GM12878 (cell line): ENCODE results near the gene LIG1. TPM values are rescaled to one million over a fixed set of nuclear protein-coding genes. Genes with fewer than 3 reads are reported as not detected.

Source experiments
- ATAC-seq: fragments of 200-7000 bp; cut with Tn5 transposase; 3 replicates; pipeline ENCODE4 v1.9.1; 2020; ENCODE audit warnings: mild to moderate bottlenecking, moderate library complexity
- BruUV-seq: library from RNA; stranded (reverse); fragments of 400-500 nt; replicated peaks from 2 replicates; lab custom pipeline; 2021; lab: Mats Ljungman, UMichigan
- CTCF ChIA-PET: fragments of 300-600 bp; sonication (Branson Sonifier 250); formaldehyde crosslinking; extraction: SDS; loops from one replicate; lab custom pipeline; 2021; ENCODE audit warnings: inconsistent platforms; lab: Yijun Ruan, JAX
- POLR2A ChIA-PET: fragments of 350-600 bp; formaldehyde crosslinking; extraction: SDS; loops from one replicate; lab custom pipeline; 2021; ENCODE audit warnings: inconsistent platforms; lab: Charles Lee
- RAD21 ChIA-PET: fragments of 300-600 bp; sonication (Branson Sonifier 250); formaldehyde crosslinking; loops from one replicate; lab custom pipeline; 2023; ENCODE audit warnings: antibody characterized with exemption; ENCODE audit not compliant: unreplicated experiment; lab: Charles Lee
- SMC1A ChIA-PET: fragments of 300-600 bp; sonication (Branson Sonifier 250); formaldehyde crosslinking; loops from one replicate; lab custom pipeline; 2023; ENCODE audit not compliant: unreplicated experiment, uncharacterized antibody; lab: Charles Lee
- DNase-seq: peaks from one replicate; pipeline ENCODE4 v3.0.0-alpha.2; 2011; ENCODE audit warnings: low read depth, low spot score
- FAIRE-seq: peaks from 3 replicates; lab custom pipeline; 2011; peaks lifted over from hg19 to GRCh38; lab: Jason Lieb, UNC
- H2AFZ ChIP-seq: 2 replicates; pipeline ENCODE4 v1.6.0; 2011; ENCODE audit warnings: low read depth, low read length, control low read depth; ENCODE audit not compliant: control insufficient read depth
- H3K27ac ChIP-seq: 2 replicates; pipeline ENCODE4 v1.5.1; 2011; ENCODE audit warnings: control low read depth; ENCODE audit not compliant: control insufficient read depth, insufficient read depth
- H3K27me3 ChIP-seq, 2 experiments: replicated peaks in 1 of 2; 2 replicates each; pipeline versions ENCODE4 v1.6.0 to v1.6.1; 2011; ENCODE audit warnings: low read length in 1 of 2; ENCODE audit not compliant: control insufficient read depth in 2 of 2, insufficient read depth in 2 of 2
- H3K36me3 ChIP-seq, 2 experiments: 2 replicates each; pipeline ENCODE4 v1.5.1; 2011; ENCODE audit warnings: low read length in 1 of 2; ENCODE audit not compliant: control insufficient read depth in 2 of 2, insufficient read depth in 2 of 2
- H3K4me1 ChIP-seq: 2 replicates; pipeline ENCODE4 v1.6.1; 2011; ENCODE audit warnings: mild to moderate bottlenecking, low read length, moderate library complexity, mixed read lengths; ENCODE audit not compliant: control insufficient read depth, insufficient read depth
- H3K4me2 ChIP-seq: 2 replicates; pipeline ENCODE4 v1.6.0; 2011; ENCODE audit warnings: control low read depth; ENCODE audit not compliant: control insufficient read depth, insufficient read depth
- H3K4me3 ChIP-seq: fragments of 200-600 bp; sonication (generic); 2 replicates; pipeline ENCODE4 v1.5.1; 2016
- H3K79me2 ChIP-seq: 2 replicates; pipeline ENCODE4 v1.6.0; 2011; ENCODE audit warnings: low read length; ENCODE audit not compliant: control insufficient read depth, insufficient read depth
- H3K9ac ChIP-seq: 2 replicates; pipeline ENCODE4 v1.8.0; 2011; ENCODE audit warnings: low read length, control low read depth, mixed read lengths; ENCODE audit not compliant: control insufficient read depth, insufficient read depth
- H3K9me3 ChIP-seq: replicated peaks from 3 replicates; pipeline ENCODE4 v1.5.1; 2011; ENCODE audit warnings: mild to moderate bottlenecking, low read length; ENCODE audit not compliant: control insufficient read depth, insufficient read depth
- H4K20me1 ChIP-seq: 2 replicates; pipeline ENCODE4 v1.6.0; 2011; ENCODE audit not compliant: control insufficient read depth, insufficient read depth
- FOS ChIP-seq: IDR thresholded peaks from 3 replicates; pipeline ENCODE4 v1.6.1; 2011; ENCODE audit warnings: borderline replicate concordance; ENCODE audit not compliant: insufficient read length; ENCODE audit errors: extremely low read depth
- FOXK2 ChIP-seq: fragments of 450-650 bp; IDR thresholded peaks from 2 replicates; pipeline ENCODE4 v1.6.1; 2017; ENCODE audit warnings: mild to moderate bottlenecking, moderate library complexity
- FOXM1 ChIP-seq: IDR thresholded peaks from 2 replicates; pipeline ENCODE4 v1.6.1; 2012; ENCODE audit warnings: low read depth, mild to moderate bottlenecking, inconsistent platforms, low read length, moderate library complexity
- MTA2 ChIP-seq: fragments of 450-650 bp; IDR thresholded peaks from 2 replicates; pipeline ENCODE4 v1.6.1; 2016; ENCODE audit warnings: low read depth, mild to moderate bottlenecking, moderate library complexity
- NFYA ChIP-seq: IDR thresholded peaks from 2 replicates; pipeline ENCODE4 v1.6.1; 2011; ENCODE audit warnings: low read depth, mild to moderate bottlenecking, low read length, improper control_type of control experiment, borderline replicate concordance
- PRDM15 ChIP-seq: fragments of 450-650 bp; formaldehyde crosslinking; IDR thresholded peaks from 2 replicates; pipeline ENCODE4 v1.4.0; 2020; ENCODE audit warnings: mild to moderate bottlenecking, moderate library complexity
- RAD21 ChIP-seq: IDR thresholded peaks from 2 replicates; pipeline ENCODE4 v1.6.1; 2011; ENCODE audit warnings: mild to moderate bottlenecking, low read depth, low read length, moderate library complexity; ENCODE audit not compliant: insufficient read depth
- RFX5 ChIP-seq: IDR thresholded peaks from 2 replicates; pipeline ENCODE4 v1.6.1; 2011; ENCODE audit warnings: low read depth, low read length, improper control_type of control experiment
- RUNX3 ChIP-seq: IDR thresholded peaks from 2 replicates; pipeline ENCODE4 v1.6.1; 2012; ENCODE audit warnings: low read length, inconsistent platforms
- ZZZ3 ChIP-seq: IDR thresholded peaks from 2 replicates; pipeline ENCODE4 v1.6.1; 2011; ENCODE audit warnings: low read depth; ENCODE audit not compliant: control insufficient read depth, insufficient read length
- WGBS: methylation state at CpG from one replicate; pipeline ENCODE4 v1.1.6; 2016; ENCODE audit warnings: low lambda C conversion rate; ENCODE audit not compliant: insufficient replicate concordance, insufficient coverage; ENCODE audit errors: missing lambda C conversion rate; 5-methylcytosine and 5-hydroxymethylcytosine counted together
- in situ Hi-C: fragments of 300-500 bp; cut with MboI; formaldehyde crosslinking; loops from 9 replicates; pipeline ENCODE4 v1.14.3; 2018; ENCODE audit warnings: mixed read lengths
- intact Hi-C: fragments of 100-400 bp; cut with micrococcal nuclease; formaldehyde crosslinking; loops from one replicate; pipeline ENCODE4 v1.14.2; 2022; ENCODE audit not compliant: unreplicated experiment
- polyA plus RNA-seq, 11 experiments: library from polyadenylated mRNA; depleted of rRNA in 4 of 11; unstranded in 6 of 11; stranded (reverse) in 5 of 11; fragments of >200 nt; fragmentation: Nextera tagmentation in 4 of 11; fragmentation: Illumina TruSeq in 1 of 11; extraction: Ambion mirVana in 4 of 11; extraction: Trizol in 1 of 11; gene quantifications; 1 replicate in 1 of 11; 2 replicates in 10 of 11; pipeline versions ENCODE4 v1.2.1 to v1.2.3, GENCODE V29; 2011 to 2016; ENCODE audit warnings: inconsistent platforms in 2 of 11, missing spikeins in 2 of 11, low read depth in 1 of 11
- total RNA-seq, 4 experiments: library from RNA; depleted of rRNA in 3 of 4; stranded (reverse); fragments of >200 nt in 3 of 4; fragmentation: Illumina TruSeq in 1 of 4; extraction: Trizol in 1 of 4; gene quantifications; 2 replicates each; pipeline versions ENCODE4 v1.2.1 to v1.2.3, GENCODE V29; 2013 to 2021
- TF ChIP-seq, protein P1 (sequence below), 3 experiments: IDR thresholded peaks in 2 of 3; conservative IDR thresholded peaks in 1 of 3; 2 replicates each; pipeline ENCODE4 v1.5.1; 2011; ENCODE audit warnings: low read depth in 3 of 3, low read length in 3 of 3, mild to moderate bottlenecking in 3 of 3, control low read depth in 2 of 3, moderate library complexity in 2 of 3, inconsistent platforms in 1 of 3, mixed read lengths in 1 of 3; ENCODE audit not compliant: control insufficient read depth in 2 of 3, insufficient read depth in 1 of 3; ENCODE audit errors: extremely low read depth in 1 of 3

The LIG1 gene
- total and polyA plus RNA-seq, 10 of the 15 experiments (the other 5 are each of a cell fraction or from before 2014, with no cell fraction given), result 7.8 to 117 (median 73.7) TPM

- Histone ChIP-seq H3K9me3 (peaks cover 2% of the 10 kb centered on the region; the same call in 2 of the 3 replicates), H3K9ac (no peak overlapping the region), H2AFZ (no peak overlapping the region), H3K27ac (no peak overlapping the region), H4K20me1 (no peaks in the 10 kb centered on the region), H3K79me2 (no peaks in the 10 kb centered on the region), H3K27me3 (no peaks in the 10 kb centered on the region), H3K4me2 (no peak overlapping the region), H3K4me1 (peaks cover 7% of the 10 kb centered on the region), H3K36me3 (peaks cover 0 to 4% of the 10 kb centered on the region in 2 experiments; a peak in 1 of 4 replicates), H3K4me3 (no peak overlapping the region)
- FAIRE-seq, result no peak
- in situ Hi-C loops, result no loop called here
- ChIA-PET CTCF (no interaction called here), SMC1A (no interaction called here), RAD21 (no interaction called here), POLR2A (no interaction called here)
- intact Hi-C loops, result no loop called here
- ATAC-seq, result no peak
- 86% methylated on average over 5 of the region's 5 CpGs for WGBS
- no peak for DNase-seq
- TF ChIP-seq RAD21 (no peak), FOS (no peak), ZZZ3 (no peak), RUNX3 (no peak), MTA2 (no peak), PRDM15 (CRISPR knock-in tag) (no peak), RFX5 (no peak), NFYA (no peak), FOXK2 (no peak), FOXM1 (no peak)
- TF ChIP-seq, protein P1, sequence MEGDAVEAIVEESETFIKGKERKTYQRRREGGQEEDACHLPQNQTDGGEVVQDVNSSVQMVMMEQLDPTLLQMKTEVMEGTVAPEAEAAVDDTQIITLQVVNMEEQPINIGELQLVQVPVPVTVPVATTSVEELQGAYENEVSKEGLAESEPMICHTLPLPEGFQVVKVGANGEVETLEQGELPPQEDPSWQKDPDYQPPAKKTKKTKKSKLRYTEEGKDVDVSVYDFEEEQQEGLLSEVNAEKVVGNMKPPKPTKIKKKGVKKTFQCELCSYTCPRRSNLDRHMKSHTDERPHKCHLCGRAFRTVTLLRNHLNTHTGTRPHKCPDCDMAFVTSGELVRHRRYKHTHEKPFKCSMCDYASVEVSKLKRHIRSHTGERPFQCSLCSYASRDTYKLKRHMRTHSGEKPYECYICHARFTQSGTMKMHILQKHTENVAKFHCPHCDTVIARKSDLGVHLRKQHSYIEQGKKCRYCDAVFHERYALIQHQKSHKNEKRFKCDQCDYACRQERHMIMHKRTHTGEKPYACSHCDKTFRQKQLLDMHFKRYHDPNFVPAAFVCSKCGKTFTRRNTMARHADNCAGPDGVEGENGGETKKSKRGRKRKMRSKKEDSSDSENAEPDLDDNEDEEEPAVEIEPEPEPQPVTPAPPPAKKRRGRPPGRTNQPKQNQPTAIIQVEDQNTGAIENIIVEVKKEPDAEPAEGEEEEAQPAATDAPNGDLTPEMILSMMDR (IDR thresholded peaks at IDR 0.05 in 2 of 3, conservative IDR thresholded peaks at IDR 0.05 in 1 of 3; ENCODE audit: control insufficient read depth in 2 of 3, extremely low read depth in 1 of 3, insufficient read depth in 1 of 3, low read depth in 3 of 3, low read length in 3 of 3), result no peak
- no TSS peak for BruUV-seq
Observed at GRCh38 chr19:48181505-48181904, 11.4 kb upstream of the LIG1 start.
